GM10847 (cell line): Measurements from ENCODE around the gene BAG3.

Source experiments
- POLR2A ChIP-seq: IDR thresholded peaks from 2 replicates; pipeline ENCODE4 v1.6.1; 2011; ENCODE audit not compliant: insufficient read length; ENCODE audit errors: extremely low read depth

The BAG3 gene

DNA sequence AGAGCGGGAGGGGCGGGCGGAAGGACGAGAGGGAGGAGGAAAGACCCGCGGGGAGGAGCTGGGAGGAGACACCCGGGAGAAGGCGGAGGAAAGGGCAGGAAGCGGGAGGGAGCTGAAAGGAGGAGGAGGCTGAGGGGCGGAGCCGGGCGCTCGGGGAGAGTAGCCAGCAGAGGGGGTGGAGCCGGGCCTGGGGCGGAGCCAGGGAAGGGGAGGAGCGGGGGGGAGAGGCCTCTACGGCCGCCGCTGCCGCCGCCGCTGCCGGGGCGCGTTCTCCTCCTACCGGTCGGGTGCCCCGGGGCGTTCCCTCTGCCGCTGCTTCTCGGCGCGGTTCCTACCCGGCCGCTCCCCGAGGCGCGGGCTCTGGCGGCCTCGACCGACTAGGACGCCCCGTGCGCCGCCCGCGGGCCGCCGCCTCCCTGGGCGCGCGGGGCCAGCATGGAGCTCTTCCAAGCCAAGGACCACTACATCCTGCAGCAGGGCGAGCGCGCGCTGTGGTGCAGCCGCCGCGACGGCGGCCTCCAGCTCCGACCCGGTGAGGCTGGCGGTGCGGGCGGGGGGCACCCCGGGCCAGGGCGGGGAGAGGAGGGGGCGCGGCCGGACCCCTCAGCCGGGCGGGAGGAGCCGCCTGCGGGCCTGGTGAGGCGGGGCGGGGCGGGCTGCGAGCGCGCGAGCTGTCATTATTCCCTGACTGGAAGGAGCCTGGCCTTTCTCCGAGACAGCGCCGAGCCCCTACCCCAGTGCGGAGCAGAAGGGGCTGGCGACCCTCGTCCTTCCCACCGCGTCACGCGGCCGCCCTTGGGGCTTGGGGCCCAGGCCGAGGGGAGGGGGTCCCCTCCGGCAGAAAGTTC is 74.9 kb downstream of the BAG3 start, which contains the start of gene INPP5F:
Gene INPP5F, plus strand, starts transcription at position 223 of the 848 bp plus-strand sequence. Its CDS starts 213 bp downstream, at position 436.
- TF ChIP-seq POLR2A: no peak

DNA sequence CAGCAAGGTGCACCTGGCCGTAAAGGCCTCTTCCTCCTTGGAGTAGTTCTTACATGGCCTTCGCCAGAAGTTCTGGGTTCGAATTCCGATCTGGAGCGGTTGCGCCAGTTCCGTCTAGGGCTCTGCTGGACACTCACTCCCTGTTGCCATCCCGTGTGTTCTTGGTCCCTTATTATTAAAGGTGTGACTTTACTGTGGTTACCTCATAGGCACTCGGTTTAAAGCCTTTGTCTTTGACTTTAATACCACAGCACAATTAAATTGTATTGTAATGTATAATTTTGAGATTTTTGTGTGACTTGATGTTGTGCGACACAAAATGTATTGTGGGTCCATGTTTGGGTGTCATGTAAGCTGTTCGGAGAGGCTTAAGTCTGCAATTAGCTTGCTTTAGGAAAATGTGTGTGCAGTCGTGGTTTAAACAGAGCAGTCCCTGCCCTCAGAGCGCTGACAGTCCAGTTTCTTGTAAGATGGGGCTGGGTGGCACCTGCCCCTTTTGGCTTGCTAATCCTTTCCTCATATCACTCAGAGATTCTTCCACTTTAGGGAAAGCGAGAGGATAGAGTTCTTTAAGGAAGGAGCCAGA is 75.6 kb downstream of the BAG3 start:
- TF ChIP-seq POLR2A: no peak
